ENCODE measurements around the gene NEURL3. TPM values are rescaled to one million over a fixed set of nuclear protein-coding genes. Genes with fewer than 3 reads are reported as not detected.
"Not testable (repeated sequence)": the region's sequence is repeated elsewhere in the genome, so short reads cannot be mapped to it uniquely, and the experiment has no call there.

NEURL3 gene
- not detected for total RNA-seq

GRCh38 chr2:96505231-96505889, at the start of gene NEURL3:
NEURL3 (minus strand) TSS chr2:96505357; CDS start chr2:96505286, 71 bp downstream.
- no peak for DNase-seq

DNA sequence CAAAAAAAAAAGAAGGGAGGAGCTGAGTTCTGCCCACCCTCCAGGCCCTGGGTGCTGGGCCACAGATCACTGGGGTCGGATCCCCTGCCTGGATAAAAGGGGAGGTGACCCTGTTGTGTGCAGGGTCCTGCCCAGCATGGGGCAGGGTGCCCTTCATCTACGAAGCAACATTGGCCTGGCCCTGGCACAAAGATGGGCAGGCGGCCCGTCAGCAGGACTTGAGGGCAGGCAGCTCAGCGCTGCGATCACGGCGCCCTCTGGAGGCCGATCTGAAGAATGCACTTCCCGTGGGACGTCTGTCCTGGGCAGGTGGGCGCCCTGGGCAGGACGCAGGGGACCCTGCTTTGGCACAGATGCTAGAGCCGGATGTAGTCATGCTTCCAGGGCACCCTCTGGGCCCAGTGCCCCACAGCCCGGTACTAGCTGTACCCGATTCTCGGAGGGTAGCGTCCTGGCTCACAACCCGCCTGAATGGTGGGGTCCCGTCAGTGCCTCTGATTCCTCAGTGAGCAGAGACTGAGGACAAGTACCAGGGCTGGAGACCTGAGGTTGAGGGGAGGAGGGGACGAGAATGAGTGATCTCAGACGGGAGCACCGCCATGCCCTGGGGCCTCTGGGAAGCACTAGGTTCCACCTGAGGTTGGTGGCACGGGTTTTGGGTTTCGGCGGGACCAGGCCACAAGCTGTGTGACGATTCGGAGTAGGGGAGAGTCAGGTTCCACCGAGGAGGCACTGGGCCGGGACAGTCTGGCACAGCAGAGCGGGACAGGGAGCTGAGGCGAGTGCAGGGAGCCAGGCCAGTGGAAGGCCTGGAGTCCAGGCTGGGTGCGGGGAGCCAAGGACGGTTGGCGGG, 49.4 kb upstream of the NEURL3 start:
- peak; percentile 61 for DNase-seq

DNA sequence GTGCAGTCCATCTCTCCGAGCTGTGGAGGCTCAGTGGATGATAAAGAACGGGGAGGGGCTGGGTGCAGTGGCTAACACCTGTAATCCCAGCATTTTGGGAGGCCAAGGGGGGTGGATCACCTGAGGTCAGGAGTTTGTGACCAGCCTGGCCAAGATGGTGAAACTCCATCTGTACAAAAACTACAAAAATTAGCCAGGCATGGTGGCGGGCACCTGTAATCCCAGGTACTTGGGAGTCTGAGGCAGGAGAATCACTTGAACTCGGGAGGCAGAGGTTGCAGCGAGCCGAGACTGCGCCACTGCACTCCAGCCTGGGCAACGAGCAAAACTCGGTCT, 48.8 kb upstream of the NEURL3 start:
- DNase-seq: not testable (repeated sequence)

- DNase-seq: no peak
Measured at GRCh38 chr2:96553176-96553956, 48.2 kb upstream of the NEURL3 start.

DNA sequence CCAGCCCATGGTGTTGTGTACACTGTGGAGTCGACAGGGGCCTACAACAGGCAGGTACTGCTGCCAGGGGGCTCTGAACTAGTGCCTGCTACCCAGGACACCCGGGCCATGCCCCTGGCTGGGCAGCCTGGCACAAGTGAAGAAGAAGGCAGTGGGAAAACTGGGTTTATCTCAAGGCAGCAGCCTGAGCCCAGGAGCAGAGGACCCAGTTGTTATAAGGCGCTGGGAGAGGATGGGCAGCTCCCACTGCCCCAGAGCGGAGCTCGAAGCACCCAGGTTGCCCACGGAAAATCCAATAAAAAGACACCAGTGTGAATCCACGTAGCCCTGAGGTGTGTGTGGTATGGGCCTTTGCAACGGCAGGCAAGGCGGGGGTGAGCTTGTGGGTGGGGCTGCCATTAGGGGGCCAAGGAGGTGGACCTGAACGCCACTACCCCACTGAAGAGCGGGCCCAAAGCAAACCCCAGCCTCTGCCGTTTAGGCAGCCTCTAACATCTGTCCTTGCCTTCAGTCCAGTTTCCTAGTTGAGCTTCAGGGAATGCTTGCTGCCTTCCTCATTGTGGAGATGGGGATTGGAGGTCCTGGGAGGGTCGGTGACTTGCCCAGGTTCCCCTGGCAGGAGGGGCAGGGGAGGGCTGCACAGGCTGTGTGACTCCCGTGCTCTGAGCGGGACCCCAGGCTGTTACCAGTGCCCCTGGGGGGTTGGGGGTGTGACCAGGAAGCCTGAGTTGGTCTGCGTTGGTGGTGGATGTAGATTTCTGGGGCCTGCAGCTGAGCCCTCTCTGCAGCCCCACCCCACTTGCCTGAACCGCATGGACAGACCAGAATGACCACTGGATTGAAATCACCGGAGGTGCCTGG, 47.4 kb upstream of the NEURL3 start:
- DNase-seq: no peak

DNA sequence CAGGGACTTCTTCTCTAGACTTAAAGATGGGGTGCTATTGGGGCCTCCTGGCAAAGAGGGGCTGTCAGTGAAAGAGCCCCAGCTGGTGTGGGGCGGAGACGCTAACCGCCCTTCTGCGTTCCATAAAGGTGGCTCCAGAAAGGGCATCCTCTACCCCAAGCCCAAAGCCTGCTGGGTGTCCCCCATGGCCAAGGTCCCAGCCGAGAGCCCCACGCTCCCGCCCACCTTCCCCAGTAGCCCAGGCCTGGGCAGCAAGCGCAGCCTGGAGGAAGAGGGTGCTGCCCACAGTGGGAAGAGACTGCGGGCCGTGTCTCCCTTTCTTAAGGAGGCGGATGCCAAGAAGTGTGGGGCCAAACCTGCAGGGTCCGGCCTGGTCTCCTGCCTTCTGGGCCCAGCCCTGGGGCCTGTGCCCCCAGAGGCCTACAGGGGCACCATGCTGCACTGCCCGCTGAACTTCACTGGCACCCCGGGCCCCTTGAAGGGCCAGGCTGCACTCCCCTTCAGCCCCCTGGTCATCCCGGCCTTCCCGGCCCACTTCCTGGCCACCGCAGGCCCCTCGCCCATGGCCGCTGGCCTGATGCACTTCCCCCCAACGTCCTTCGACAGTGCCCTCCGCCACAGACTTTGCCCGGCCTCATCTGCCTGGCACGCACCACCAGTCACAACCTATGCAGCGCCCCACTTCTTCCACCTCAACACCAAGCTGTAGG, 46.6 kb upstream of the NEURL3 start:
- DNase-seq: no peak

- DNase-seq: no peak
Measured at GRCh38 chr2:96550787-96551604, 45.8 kb upstream of the NEURL3 start.

DNA sequence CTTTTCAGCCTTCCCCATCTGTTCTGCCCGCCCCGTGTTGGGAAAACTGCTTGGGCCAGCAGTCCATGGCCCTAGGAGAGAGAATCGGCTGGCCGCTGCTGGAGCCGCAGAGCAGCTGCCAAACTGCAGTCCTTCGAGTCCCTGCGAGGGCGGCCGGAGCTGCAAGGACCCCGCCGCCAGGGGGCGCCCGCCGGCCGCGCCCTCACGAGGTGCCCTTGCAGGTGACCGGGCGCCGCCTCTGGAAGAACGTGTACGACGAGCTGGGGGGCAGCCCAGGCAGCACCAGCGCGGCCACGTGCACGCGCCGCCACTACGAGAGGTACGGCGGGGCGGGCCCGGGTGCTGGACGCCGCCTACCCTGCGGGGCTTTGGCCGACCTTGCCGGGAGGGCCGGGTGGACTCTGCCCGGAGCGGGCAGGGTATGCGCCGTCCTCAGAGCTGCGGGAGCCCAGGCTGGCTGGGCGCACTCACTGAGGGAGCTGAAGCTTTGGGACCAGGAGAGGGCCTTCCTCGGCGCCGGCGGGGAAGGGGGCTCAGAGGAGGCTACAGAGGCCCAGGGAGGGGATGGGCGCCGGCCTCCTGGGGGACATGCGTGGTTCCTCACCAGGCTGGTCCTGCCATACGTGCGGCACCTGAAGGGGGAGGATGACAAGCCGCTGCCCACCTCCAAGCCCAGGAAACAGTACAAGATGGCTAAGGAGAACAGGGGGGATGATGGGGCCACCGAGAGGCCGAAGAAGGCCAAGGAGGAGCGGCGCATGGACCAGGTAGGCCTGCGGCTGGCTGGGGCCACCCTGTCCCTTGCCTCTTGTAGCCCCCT, 45.0 kb upstream of the NEURL3 start:
- DNase-seq: no peak

GRCh38 chr2:96549466-96549785, 44.3 kb upstream of the NEURL3 start:
- no peak for DNase-seq

DNA sequence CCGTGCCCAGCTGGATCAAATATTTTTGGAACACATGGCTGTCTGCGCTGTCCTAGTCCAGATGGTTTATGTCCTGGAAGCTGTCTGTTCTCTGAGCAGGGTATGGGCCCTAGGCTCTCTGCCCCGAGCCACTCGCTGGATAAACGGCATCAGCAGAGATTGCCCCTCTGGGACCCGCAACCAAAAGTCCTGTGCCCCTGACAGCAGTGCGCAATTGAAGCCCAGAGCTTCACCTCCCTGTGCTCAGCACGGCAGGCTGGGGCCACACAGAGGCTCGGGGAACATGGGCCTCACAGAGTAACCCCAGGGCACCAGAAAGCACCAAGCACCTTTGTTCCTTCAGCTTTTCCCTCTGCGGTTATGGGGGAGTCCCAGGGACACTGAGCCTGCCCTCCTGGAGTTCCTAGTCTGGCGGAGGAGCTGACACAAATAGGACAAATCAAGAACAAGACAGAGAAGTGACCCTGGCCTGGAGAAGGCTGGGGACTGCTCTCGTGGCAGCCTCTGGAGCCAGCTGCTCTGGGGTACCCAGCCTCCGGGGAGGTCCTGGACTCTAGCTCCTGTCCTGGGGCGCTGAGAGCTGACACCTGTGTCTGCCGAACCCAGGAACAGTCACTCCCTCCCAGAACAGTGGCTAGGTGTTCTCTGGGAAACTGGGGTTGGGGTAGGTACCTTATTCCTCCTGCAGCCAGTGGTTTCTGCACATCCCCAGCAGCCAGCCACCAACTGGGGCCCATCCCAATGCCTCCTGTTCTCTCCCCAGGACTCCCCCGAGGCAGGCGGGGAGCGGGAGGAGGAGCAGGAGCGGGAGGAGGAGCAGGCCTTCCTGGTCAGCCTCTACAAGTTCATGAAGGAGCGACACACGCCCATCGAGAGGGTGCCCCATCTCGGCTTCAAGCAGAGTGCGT, 43.7 kb upstream of the NEURL3 start:
- no peak for DNase-seq

DNA sequence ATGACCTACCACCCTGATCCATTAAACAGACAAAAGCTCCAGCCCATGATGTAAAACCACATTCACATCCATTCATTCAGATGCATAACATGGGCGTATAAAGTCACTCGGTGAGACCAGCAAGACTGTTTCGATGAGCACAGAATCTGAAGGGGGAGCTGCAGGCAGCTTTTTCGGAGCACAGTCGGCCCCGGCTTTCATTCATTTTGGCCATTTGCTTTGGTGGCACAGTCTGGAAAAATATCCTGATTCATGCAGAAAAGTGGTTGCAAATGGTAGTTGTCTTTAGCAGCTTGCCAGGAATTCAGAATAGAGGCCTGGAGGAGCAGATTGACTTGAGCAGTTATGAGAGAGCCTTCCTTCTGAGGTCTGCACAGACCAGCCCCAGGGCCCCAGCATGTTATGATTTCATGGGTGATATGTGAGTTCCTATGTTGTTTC, 42.6 kb upstream of the NEURL3 start:
- DNase-seq: no peak

DNA sequence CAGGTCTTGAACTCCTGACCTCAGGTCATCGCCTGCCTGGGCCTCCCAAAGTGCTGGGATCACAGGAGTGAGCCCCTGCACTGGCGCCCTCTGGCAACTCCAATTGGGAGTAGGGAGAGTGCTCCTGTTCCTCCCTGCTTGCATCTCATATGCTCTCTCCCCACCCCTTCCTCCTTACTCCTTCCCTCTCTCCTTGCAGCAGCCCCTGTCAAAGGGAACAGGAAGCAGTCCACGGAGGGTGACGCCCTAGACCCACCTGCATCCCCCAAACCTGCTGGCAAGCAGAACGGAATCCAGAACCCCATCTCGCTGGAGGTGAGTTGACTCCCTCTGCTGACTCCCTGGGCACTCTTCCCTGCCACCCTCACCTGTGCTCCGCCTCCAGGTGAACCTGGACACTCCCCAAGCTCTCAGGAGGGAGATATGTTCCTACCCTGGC, 42.1 kb upstream of the NEURL3 start:
- no peak for DNase-seq

DNA sequence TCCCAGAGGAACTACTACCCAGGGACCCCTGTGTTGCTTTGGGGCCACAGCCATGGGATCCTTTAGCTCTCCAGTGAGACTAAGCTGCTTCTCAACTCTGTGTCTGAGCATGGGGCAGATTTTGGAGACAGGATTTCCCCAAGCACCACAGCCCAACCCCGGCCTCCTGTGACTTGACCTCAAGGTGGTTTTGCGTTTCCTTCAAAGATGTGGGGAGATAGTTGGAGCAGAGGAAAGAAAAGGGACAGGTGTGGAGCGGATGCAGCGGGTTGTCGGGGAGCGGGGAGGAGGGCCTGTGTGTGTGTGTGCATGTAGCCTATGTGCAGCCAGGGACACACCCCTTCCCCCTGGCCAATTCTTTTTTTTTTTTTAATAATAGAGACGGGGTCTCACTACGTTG, 41.6 kb upstream of the NEURL3 start:
- no peak for DNase-seq

DNA sequence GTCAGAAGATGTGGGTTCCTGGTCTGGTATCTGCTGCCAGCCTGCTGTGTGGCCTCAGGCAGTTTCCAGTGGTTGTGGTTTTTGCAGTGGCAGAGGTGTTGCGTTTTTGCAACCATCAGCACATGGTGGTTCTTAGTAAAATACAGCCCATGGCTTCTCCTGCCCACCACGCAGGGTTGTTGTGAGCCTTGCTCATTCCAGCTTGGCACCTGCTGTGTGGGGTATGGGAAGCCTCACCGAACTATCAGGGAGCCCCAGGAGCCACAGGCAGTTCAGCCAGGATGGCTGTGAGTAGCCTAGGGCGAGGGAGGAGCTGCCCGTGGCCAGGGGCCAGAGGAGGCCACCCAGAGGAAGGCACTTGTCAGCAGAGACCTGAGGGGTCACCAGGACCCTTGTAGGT, 41.2 kb upstream of the NEURL3 start:
- DNase-seq: no peak

DNA sequence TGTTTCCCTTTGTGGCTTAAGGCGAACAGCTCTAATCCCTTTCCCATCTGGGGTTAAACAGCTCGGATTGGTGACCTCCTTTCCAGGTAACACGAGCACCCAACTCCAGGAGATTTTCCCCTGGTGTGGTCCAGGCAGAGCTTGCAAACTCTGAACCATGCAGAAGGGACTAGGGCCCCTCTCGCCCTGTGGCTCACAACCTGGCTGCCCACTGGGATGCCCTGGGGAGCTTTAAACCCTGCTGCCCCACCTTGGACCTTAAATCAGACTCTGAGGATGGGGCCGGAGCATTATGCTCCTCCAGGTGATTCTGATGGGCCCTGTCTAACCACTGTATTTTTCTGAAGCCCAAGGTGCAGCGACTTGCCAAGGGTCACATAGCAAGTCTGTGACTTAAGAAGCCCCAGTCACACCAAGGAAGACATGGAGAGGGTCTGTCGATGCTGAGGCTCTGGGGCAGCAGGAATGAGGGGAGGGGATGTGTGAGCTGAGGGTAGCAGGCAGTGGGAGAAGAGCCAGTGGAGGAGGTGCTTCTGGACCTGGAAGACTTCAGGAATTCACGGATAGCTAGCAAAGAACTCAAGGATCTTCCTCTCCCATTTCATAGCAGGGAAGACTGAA, 37.3 kb upstream of the NEURL3 start:
- DNase-seq: no peak

DNA sequence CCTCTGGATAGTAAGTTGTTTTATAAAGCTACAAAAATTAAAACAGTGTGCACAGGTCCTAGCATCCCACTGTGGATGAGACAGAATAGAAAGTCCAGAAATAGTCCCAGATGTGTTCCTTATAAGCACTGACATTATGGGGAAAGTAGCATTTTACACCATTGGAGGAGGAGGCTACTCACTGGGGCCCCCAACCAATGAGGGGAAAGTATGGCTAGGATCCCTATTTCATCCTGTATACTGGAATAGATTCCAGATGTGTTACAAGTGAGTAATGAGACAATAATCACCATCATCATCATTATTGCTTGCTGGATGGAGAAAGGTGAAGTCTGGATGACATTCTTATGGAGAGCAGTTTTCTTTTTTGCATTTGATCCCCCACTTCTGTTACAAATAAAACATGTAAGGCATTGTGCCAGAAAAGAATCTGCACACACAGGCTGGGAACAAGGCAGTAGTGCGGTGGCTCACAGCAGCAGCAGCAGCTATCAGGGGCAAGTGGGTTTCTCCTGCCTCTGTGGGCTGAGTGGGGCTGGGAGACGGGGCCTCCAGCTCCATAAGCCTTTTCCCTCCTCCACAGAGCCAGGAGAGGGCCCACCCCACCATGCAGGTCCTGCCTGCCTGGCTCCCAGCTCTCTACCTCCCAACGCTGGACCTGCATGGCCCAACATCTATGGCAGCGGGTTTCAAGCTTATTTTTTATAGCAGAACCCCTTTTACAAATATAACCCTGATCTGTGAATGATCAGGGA, 36.4 kb upstream of the NEURL3 start:
- no peak for DNase-seq

DNA sequence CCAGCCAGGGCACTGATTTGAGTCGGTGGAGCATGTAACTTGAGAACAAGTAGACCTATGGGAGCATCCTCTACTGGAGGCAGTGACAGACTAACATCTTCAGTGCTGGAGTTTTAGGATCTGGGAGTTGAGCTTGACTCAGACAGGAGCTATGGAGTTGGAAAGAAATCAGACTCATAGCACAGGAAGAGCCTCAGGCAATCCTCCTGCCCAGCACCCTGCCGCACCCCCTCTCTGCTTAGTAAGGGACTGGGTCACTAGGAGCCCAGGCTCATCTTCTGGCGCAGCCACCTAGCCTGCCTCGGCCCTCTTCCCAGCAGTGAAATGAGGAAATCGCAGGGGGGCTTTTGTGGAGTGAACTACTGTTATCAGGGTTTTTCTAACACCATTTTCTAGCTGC, 35.0 kb upstream of the NEURL3 start:
- no peak for DNase-seq
